Measurements from ENCODE around the gene LASP1.

DNA sequence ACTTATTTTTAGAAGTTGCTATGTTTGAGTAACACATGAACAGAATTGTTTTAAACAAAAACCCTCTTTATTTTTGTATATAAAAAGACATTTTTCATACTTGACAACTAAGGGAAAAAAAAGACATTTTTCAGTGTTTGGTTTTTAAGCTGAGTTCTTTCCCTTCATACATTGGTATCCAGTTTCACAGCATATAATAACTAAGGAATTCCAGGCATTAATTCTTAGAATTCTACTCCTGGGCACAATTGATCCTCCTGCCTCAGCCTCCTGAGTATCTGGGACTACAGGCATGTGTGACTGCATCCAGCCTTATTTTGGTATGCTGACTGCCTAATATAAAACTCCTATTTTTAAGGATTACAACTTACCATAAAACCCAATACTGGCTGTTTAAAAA, 88.9 kb downstream of the LASP1 start:
- TF ChIP-seq, protein P1, sequence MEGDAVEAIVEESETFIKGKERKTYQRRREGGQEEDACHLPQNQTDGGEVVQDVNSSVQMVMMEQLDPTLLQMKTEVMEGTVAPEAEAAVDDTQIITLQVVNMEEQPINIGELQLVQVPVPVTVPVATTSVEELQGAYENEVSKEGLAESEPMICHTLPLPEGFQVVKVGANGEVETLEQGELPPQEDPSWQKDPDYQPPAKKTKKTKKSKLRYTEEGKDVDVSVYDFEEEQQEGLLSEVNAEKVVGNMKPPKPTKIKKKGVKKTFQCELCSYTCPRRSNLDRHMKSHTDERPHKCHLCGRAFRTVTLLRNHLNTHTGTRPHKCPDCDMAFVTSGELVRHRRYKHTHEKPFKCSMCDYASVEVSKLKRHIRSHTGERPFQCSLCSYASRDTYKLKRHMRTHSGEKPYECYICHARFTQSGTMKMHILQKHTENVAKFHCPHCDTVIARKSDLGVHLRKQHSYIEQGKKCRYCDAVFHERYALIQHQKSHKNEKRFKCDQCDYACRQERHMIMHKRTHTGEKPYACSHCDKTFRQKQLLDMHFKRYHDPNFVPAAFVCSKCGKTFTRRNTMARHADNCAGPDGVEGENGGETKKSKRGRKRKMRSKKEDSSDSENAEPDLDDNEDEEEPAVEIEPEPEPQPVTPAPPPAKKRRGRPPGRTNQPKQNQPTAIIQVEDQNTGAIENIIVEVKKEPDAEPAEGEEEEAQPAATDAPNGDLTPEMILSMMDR (IDR thresholded peaks at IDR 0.05; ENCODE audit: low read depth, low read length, poor library complexity, severe bottlenecking), result no peak
- no peak for TF ChIP-seq EZH2phosphoT487 (IDR thresholded peaks at IDR 0.05; ENCODE audit: borderline replicate concordance, low read length)

Data from DOHH2 (cell line).